ENCODE data around the gene SLC26A8. TPM values are rescaled to one million over a fixed set of nuclear protein-coding genes. Genes with fewer than 3 reads are reported as not detected.
"Not testable (repeated sequence)": the region's sequence is repeated elsewhere in the genome, so short reads cannot be mapped to it uniquely, and the experiment has no call there.

SLC26A8 gene
- total RNA-seq, 1 donor from 2014 or later, result 0.29 TPM

DNA sequence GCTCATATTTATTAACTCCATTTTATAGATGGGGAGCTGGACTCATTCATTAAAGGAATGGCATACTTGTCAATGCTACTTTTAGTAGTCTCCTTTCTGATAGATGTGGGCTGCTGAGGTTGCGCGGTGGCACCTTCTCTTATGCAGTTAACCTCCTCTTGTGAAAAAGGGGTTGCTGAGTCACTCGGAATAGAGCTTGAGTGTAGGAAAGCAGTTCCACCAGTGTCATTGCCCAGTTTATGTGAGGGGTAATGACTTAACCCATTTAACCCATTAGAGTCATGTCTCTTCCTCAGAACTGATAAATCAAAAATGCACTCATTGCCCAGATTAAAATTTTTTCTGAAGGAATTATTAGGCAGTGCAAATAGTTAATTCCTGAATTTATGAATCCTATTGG, 9.5 kb upstream of the SLC26A8 start:
- H3K27me3 Mint-ChIP-seq (ENCODE audit: unreplicated experiment), result no peaks in the 10 kb centered on the region
- TF ChIP-seq, protein P1, sequence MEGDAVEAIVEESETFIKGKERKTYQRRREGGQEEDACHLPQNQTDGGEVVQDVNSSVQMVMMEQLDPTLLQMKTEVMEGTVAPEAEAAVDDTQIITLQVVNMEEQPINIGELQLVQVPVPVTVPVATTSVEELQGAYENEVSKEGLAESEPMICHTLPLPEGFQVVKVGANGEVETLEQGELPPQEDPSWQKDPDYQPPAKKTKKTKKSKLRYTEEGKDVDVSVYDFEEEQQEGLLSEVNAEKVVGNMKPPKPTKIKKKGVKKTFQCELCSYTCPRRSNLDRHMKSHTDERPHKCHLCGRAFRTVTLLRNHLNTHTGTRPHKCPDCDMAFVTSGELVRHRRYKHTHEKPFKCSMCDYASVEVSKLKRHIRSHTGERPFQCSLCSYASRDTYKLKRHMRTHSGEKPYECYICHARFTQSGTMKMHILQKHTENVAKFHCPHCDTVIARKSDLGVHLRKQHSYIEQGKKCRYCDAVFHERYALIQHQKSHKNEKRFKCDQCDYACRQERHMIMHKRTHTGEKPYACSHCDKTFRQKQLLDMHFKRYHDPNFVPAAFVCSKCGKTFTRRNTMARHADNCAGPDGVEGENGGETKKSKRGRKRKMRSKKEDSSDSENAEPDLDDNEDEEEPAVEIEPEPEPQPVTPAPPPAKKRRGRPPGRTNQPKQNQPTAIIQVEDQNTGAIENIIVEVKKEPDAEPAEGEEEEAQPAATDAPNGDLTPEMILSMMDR (IDR thresholded peaks at IDR 0.05; ENCODE audit: partially characterized antibody, unreplicated experiment), result no peak
- H3K27ac Mint-ChIP-seq (ENCODE audit: unreplicated experiment), result no peak overlapping the region
- peaks cover 2% of the 10 kb centered on the region for H3K9me3 Mint-ChIP-seq (ENCODE audit: unreplicated experiment)
- DNase-seq, result no peak
- H3K4me3 Mint-ChIP-seq (ENCODE audit: unreplicated experiment), result no peak overlapping the region
- H3K36me3 Mint-ChIP-seq (ENCODE audit: unreplicated experiment), result no peaks in the 10 kb centered on the region
- H3K4me1 Mint-ChIP-seq (ENCODE audit: low read depth, unreplicated experiment), result peaks cover 9% of the 10 kb centered on the region

DNA sequence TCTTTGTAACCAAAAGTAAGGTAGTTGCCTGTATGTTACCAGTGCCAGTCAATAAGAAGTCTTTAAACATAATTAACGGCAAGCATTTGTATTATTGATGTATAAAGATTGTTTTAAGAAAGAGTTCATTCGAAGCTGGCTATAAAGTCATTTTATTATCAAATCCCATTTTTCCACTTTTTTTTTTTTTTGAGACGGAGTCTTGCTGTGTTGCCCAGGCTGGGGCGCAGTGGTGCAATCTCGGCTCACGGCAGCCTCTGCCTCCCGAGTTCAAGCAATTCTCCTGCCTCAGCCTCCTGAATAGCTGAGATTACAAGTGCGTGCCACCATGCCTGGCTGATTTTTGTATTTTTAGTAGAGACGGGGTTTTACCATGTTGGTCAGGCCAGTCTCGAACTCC, 8.7 kb upstream of the SLC26A8 start:
- DNase-seq; H3K36me3 Mint-ChIP-seq (ENCODE audit: unreplicated experiment); H3K4me3 Mint-ChIP-seq (ENCODE audit: unreplicated experiment); H3K27ac Mint-ChIP-seq (ENCODE audit: unreplicated experiment); H3K27me3 Mint-ChIP-seq (ENCODE audit: unreplicated experiment); H3K9me3 Mint-ChIP-seq (ENCODE audit: unreplicated experiment): not testable (repeated sequence)
- H3K4me1 Mint-ChIP-seq (ENCODE audit: low read depth, unreplicated experiment), result peaks cover 10% of the 10 kb centered on the region

DNA sequence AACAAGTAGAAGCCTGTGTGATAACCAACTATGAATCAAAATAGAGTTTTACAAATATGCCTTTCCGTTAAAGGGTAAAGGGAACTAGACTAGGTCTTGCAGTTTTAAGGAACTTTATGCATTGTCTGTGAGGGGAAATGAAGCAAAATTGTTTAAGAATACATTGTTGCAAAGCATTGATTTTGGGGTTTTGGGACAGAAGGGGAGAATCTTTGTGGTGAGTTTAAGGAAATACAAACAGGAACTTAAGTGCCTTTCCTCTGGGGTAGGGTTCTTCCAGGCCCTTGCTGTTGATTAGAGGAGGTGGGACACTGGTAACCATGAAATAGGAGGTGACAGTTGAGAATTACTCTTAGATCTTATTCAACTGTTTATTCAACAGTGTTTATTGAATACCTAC, 7.8 kb upstream of the SLC26A8 start:
- Mint-ChIP-seq H3K4me3 (ENCODE audit: unreplicated experiment) (no peak overlapping the region), H3K27me3 (ENCODE audit: unreplicated experiment) (peaks cover 7% of the 10 kb centered on the region), H3K9me3 (ENCODE audit: unreplicated experiment) (peaks cover 9% of the 10 kb centered on the region), H3K36me3 (ENCODE audit: unreplicated experiment) (no peaks in the 10 kb centered on the region), H3K27ac (ENCODE audit: unreplicated experiment) (no peak overlapping the region), H3K4me1 (ENCODE audit: low read depth, unreplicated experiment) (peaks cover 10% of the 10 kb centered on the region)
- TF ChIP-seq, protein P1 (IDR thresholded peaks at IDR 0.05; ENCODE audit: partially characterized antibody, unreplicated experiment), result no peak
- no peak for DNase-seq

DNA sequence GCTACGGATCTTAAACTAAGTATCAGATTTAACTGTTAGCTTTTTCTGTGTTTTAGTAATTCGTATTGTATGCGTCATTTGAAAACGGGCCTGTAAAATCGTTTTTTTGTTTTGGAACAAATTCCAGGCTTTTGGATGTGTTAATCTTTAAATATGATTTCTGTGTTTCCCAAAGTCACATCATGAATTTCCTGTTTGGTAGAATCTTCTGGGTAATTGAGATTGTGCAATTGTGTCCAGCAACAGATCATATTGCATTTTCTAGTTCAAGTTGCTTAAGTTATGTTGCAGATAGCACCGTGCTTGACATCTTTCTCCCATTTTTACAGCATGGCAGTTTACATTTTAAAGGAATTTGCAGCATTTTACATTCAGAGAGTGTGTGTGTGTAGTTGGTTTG, 5.0 kb upstream of the SLC26A8 start:
- peak overlapping the region; percentile 96 for H3K27ac Mint-ChIP-seq (ENCODE audit: unreplicated experiment)
- TF ChIP-seq, protein P1 (IDR thresholded peaks at IDR 0.05; ENCODE audit: partially characterized antibody, unreplicated experiment), result no peak
- peaks cover 12% of the 10 kb centered on the region for H3K27me3 Mint-ChIP-seq (ENCODE audit: unreplicated experiment)
- H3K36me3 Mint-ChIP-seq (ENCODE audit: unreplicated experiment), result no peaks in the 10 kb centered on the region
- H3K9me3 Mint-ChIP-seq (ENCODE audit: unreplicated experiment), result peaks cover 18% of the 10 kb centered on the region
- DNase-seq, result no peak
- peak overlapping the region; percentile 99 for H3K4me3 Mint-ChIP-seq (ENCODE audit: unreplicated experiment)
- H3K4me1 Mint-ChIP-seq (ENCODE audit: low read depth, unreplicated experiment), result peaks cover 17% of the 10 kb centered on the region

DNA sequence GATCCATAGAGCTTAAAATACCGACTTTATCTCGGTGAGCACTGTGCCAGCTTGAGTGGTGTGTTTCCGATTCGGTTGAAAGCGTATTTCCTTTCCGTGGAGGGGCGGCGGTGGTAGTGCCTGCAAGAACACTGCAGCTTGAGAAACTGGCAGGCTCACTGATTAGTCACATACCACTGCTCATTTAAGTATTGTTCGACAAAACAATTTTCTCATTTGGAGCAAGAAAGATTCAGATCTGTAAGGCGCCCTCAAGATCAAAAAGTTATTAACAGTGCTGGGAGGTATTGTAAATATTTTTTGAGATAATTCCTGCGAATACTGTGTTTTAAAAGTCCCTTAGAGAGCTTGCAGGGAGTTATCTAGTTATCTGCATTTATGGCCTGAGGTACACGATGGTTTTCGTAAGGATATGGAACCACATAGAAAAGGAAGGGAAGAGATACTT, 4.5 kb upstream of the SLC26A8 start:
- Mint-ChIP-seq H3K4me3 (ENCODE audit: unreplicated experiment) (peak overlapping the region; percentile 99), H3K36me3 (ENCODE audit: unreplicated experiment) (no peaks in the 10 kb centered on the region), H3K27ac (ENCODE audit: unreplicated experiment) (peak overlapping the region; percentile 96), H3K27me3 (ENCODE audit: unreplicated experiment) (peaks cover 12% of the 10 kb centered on the region), H3K4me1 (ENCODE audit: low read depth, unreplicated experiment) (peaks cover 19% of the 10 kb centered on the region), H3K9me3 (ENCODE audit: unreplicated experiment) (peaks cover 18% of the 10 kb centered on the region)
- peak; percentile 45 for DNase-seq
- TF ChIP-seq, protein P1 (IDR thresholded peaks at IDR 0.05; ENCODE audit: partially characterized antibody, unreplicated experiment), result no peak

All from glutamatergic neuron (in vitro differentiated cells).